Activated naive CD4-positive, alpha-beta T cell treated with anti-CD3 and anti-CD28 coated beads, Interleukin-2, amount 50 U/mL, for 24 hours (primary cell): Measurements from ENCODE around the gene SELENOK.

Experiments used
- H3K27ac Mint-ChIP-seq: one replicate; pipeline ENCODE4 v1.8.0; 2021; ENCODE audit warnings: mild to moderate bottlenecking, mixed read lengths
- H3K27me3 Mint-ChIP-seq: one replicate; pipeline ENCODE4 v1.8.0; 2021; ENCODE audit warnings: mixed read lengths
- H3K36me3 Mint-ChIP-seq: one replicate; pipeline ENCODE4 v1.8.0; 2021; ENCODE audit warnings: mixed read lengths
- H3K4me1 Mint-ChIP-seq: one replicate; pipeline ENCODE4 v1.8.0; 2021; ENCODE audit warnings: mixed read lengths
- H3K4me3 Mint-ChIP-seq: one replicate; pipeline ENCODE4 v1.8.0; 2021; ENCODE audit warnings: mild to moderate bottlenecking, mixed read lengths
- H3K9me3 Mint-ChIP-seq: one replicate; pipeline ENCODE4 v1.8.0; 2021; ENCODE audit warnings: mixed read lengths

Gene SELENOK

DNA sequence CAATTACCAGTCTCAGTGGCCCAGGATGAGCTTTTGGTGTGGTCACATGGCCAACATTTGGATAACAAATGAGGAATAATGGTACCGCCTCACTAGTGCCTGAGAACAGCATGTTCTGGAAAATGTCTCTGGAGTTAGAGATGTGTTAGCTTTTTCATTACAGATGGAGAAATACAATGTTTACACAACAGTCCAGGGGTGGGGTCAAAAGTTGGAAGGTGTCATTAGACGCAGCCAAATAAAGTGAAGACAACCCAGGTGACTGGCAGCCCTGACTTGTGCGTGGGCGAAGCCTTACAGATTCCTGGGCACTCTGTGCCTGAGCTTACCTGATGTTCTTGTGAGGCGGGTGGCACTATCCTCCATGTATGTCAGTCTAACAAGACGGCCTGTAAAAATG, 32.5 kb downstream of the SELENOK start:
- Mint-ChIP-seq H3K36me3 (peaks cover 11% of the 10 kb centered on the region), H3K4me3 (no peak overlapping the region), H3K4me1 (no peaks in the 10 kb centered on the region), H3K27ac (peak overlapping the region; percentile 8), H3K9me3 (no peaks in the 10 kb centered on the region), H3K27me3 (no peaks in the 10 kb centered on the region)

DNA sequence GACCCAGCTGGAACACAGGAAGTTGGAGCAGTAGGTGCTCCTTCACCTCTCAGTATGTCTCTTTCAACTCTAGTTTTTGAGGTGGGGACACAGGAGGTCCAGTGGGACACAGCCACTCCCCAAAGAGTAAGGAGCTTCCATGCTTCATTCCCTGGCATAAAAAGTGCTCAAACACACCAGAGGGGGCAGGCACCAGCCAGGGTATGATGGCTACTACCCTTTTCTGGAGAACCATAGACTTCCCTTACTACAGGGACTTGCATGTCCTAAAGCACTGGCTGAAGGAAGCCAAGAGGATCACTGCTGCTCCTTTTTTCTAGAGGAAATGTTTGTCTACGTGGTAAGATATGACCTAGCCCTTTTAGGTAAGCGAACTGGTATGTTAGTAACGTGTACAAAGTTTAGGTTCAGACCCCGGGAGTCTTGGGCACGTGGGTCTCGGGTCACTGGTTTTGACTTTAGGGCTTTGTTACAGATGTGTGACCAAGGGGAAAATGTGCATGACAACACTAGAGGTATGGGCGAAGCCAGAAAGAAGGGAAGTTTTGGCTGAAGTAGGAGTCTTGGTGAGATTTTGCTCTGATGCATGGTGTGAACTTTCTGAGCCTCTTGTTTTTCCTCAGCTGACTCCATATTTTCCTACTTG, 33.4 kb downstream of the SELENOK start:
- Mint-ChIP-seq H3K27ac (no peak overlapping the region), H3K4me3 (no peak overlapping the region), H3K4me1 (no peaks in the 10 kb centered on the region), H3K9me3 (no peaks in the 10 kb centered on the region), H3K36me3 (peaks cover 10% of the 10 kb centered on the region), H3K27me3 (no peaks in the 10 kb centered on the region)

DNA sequence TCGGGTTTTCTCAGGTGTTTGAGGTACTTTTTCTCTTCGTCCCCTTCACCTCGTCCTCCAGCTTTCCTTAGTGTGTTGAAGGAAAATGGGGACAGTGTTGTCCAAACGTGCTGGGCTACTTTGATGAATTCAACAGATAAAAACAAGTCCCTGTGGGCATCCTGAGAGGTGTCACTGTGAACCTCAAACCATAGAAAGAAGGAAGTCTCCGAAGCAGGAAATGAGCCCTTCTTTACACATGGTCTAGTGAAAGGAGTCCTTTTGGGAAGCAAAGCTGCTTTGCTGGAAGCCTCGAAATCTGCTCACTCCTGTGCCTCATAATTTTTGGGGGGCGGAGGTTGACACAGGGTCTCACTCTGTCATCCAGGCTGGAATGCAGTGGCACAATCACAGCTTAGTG, 34.7 kb downstream of the SELENOK start:
- H3K9me3 Mint-ChIP-seq = no peaks in the 10 kb centered on the region
- H3K27ac Mint-ChIP-seq = no peak overlapping the region
- peaks cover 7% of the 10 kb centered on the region for H3K36me3 Mint-ChIP-seq
- no peaks in the 10 kb centered on the region for H3K27me3 Mint-ChIP-seq
- H3K4me1 Mint-ChIP-seq = no peaks in the 10 kb centered on the region
- no peak overlapping the region for H3K4me3 Mint-ChIP-seq

DNA sequence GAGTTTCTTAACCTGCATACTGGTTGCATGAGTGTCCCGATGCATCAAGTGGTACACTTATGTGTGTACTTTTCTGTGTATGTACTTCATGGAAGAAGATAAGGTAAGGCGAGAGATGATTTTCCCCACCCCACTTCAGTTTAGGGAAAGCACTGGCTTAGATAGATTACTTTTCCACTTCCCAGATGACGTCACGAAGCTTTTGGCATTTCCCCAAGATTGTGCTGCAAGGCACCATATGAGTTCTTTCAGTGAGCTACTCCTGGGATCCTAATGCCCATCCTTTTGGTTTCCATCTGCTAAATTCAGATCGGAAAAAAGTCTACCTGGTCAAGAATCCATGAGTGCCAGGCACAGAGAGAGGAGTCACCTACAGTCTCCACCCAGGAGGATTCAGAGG, 40.8 kb downstream of the SELENOK start:
- Mint-ChIP-seq H3K27me3 (peaks cover 16% of the 10 kb centered on the region), H3K36me3 (no peaks in the 10 kb centered on the region), H3K4me3 (no peak overlapping the region), H3K4me1 (peaks cover 5% of the 10 kb centered on the region), H3K27ac (no peak overlapping the region), H3K9me3 (no peaks in the 10 kb centered on the region)

DNA sequence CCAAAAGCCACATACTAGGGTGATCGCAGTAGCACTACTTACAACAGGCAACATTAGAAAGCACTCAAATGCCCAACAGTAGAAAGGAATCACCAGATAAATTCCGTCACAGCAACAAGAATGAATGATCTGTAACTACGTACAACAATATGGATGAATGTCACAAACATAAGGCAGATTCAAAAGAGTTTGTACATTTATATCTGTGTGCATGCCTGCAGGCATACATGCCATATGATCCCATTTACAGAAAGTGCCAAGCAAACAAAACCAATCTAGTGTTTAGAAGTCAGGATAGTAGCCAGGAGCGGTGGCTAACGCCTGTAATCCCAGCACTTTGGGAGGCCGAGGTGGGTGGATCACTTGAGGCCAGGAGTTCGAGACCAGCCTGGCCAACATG, 41.7 kb downstream of the SELENOK start:
- H3K27ac Mint-ChIP-seq = no peak overlapping the region
- H3K36me3 Mint-ChIP-seq = no peaks in the 10 kb centered on the region
- no peak overlapping the region for H3K4me3 Mint-ChIP-seq
- H3K27me3 Mint-ChIP-seq = peaks cover 18% of the 10 kb centered on the region
- peaks cover 5% of the 10 kb centered on the region for H3K4me1 Mint-ChIP-seq
- H3K9me3 Mint-ChIP-seq = no peaks in the 10 kb centered on the region

DNA sequence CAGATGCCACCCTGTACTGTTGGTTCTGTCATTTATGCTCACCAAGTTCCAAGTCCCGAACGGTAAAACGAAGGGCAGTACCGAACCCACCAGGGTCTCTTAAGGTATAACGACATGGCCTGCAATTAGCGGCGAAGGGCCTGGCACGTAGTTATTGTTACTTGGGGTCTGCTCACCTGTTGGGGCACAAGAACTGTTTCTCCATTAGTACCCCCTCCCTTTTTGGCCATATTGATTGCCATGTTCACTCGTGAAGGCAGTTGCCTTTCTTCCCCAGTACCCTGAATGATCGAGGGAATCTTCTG, 44.9 kb downstream of the SELENOK start:
- Mint-ChIP-seq H3K36me3 (no peaks in the 10 kb centered on the region), H3K4me3 (peak overlapping the region; percentile 70), H3K27me3 (peaks cover 38% of the 10 kb centered on the region), H3K27ac (no peak overlapping the region), H3K4me1 (peaks cover 5% of the 10 kb centered on the region), H3K9me3 (no peaks in the 10 kb centered on the region)

DNA sequence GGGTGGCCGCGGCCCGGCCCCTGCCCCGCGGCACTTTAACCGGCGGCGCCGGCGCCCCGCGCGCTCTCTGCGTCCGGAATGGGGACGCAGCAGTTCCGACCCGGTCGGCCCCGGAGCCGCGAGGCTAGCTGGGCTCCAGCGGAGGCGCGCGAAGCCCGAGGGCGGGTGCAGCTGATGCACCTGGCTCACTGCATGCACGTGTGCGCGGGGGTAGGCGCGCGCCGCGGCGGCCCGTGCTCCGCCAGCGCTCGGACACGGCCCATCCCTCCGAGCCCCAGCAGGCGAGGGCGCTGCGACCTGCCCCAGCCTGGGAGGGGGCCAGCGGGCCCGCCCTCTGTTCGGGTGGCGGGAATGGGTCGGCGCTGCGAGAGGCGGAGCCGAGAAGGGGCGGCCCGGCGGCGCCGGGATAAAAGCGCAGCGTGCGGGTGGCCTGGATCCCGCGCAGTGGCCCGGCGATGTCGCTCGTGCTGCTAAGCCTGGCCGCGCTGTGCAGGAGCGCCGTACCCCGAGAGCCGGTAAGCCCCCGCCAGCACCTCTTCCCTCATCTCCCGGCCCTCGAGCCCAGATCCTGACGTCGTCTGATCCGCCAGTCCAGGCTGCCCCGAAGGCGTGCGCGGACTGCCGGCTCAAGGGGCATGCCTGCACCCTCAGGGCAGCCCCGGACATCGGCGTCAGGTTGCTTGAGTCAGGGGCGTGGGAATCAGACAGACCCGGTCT, 45.4 kb downstream of the SELENOK start, which contains the start of the genes CHDH and IL17RB:
Gene CHDH (minus strand): TSS at position 286 of the 717 bp plus-strand sequence. CDS start 22,411 bp downstream, outside the sequence.
Gene IL17RB (plus strand): TSS at position 435 of the 717 bp plus-strand sequence. CDS start 21 bp downstream, at position 456.
- Mint-ChIP-seq H3K27ac (no peak within 1 kb of the TSS), H3K4me1 (peaks cover 5% of the 10 kb centered on the region)

DNA sequence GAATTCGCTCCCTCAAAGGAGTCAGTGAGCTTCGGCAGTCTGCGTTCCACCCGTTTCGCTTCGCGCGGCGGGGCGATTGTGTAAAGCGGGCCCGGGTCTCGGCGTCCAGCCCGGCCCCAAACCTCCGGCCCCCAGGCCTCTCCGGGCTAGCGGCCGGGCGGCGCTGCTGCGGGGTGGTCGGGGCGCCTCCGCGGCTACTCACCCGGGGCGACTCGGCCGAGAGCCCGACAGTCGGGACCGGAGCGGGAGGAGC, 45.9 kb downstream of the SELENOK start:
- Mint-ChIP-seq H3K27ac (no peak overlapping the region), H3K36me3 (no peaks in the 10 kb centered on the region), H3K4me3 (peak overlapping the region; percentile 44), H3K4me1 (peaks cover 5% of the 10 kb centered on the region), H3K27me3 (peaks cover 37% of the 10 kb centered on the region), H3K9me3 (no peaks in the 10 kb centered on the region)

More for the DNA sequence above, 45.4 kb downstream of the SELENOK start, which contains the start of the genes CHDH and IL17RB:
- Mint-ChIP-seq H3K36me3 (no peaks in the 10 kb centered on the region), H3K27me3 (peaks cover 37% of the 10 kb centered on the region), H3K4me3 (peak within 1 kb of the TSS; percentile 70), H3K9me3 (no peaks in the 10 kb centered on the region)

DNA sequence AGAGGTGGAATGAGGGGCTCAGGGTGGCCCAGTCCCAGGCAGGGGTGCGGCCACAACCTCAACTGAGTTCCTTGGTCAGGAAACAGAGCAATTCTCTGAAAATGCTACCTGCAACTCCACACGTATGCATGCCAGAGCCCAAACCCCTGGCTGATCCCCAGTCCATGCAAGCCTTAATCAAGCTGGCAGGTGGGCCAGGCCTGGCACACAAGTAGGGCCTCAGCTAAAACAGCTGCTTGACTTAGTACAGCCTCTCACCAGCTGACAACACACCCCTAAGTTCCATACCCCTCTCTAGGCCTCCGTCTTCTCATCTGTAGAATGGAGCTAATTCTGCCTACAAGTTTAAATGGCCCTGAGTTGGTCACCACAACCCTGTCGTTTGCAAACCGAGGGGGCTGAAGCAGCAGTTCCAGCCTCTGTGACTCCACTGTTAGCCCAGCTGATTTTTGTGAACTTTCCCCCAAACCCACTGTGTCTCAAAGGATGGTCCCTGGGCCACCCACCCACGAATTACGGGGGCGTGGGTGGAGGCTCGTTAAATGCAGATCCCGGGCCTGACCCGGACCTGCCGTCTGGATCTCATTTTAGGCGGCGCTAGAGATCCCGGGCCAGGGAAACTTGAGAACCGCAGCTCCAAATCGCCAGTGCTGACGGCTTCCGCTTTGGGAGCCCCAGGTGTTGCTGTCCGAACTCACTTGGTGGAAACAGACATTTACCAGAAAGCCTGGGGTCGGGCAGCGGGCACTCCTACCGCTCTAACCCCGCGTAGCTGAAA, 46.4 kb downstream of the SELENOK start:
- Mint-ChIP-seq H3K36me3 (no peaks in the 10 kb centered on the region), H3K4me1 (peaks cover 5% of the 10 kb centered on the region), H3K27ac (no peak overlapping the region), H3K9me3 (no peaks in the 10 kb centered on the region), H3K27me3 (peaks cover 37% of the 10 kb centered on the region), H3K4me3 (peak overlapping the region; percentile 52)

DNA sequence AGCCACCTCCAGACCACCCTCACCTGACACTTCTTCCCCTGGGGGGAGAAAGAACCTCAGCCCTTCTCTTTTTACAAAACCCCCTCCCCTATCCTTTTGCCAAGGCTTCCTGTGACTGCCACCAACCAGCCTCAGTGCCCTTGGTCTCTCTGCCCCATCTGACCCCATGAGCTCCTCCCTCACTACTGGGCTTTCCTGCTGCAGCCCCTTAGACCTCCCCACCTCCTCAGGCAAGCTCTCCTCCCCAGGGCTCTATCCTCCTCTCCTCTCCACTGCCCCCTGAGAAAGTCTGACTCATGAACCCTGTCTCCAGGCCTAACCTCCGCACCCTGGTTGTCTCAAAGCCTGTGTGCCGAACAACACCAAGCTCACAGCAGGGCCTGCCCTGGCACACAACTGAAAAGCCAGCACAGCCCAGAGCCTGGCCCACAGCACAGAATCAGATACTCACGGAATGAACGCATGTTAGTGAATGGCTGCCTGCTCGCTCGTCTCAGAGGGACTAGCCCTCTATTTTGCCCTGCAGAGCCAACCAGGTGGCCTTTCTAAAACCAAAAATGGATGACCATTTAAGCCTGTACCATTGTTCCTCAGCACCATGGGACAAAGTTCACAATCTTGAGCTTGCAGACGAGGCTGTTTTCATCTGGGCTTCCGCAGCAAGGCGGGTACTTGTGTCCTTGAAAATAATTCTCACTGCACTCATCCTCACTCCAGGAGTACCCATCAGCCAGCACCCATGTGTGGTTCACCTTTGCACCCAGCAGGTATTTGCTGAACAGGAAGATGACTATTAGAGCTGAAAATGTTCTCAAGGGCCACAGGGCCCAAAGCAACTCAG, 47.2 kb downstream of the SELENOK start:
- Mint-ChIP-seq H3K4me3 (peak overlapping the region; percentile 52), H3K27me3 (peaks cover 37% of the 10 kb centered on the region), H3K4me1 (peaks cover 5% of the 10 kb centered on the region), H3K27ac (no peak overlapping the region), H3K36me3 (no peaks in the 10 kb centered on the region), H3K9me3 (no peaks in the 10 kb centered on the region)

DNA sequence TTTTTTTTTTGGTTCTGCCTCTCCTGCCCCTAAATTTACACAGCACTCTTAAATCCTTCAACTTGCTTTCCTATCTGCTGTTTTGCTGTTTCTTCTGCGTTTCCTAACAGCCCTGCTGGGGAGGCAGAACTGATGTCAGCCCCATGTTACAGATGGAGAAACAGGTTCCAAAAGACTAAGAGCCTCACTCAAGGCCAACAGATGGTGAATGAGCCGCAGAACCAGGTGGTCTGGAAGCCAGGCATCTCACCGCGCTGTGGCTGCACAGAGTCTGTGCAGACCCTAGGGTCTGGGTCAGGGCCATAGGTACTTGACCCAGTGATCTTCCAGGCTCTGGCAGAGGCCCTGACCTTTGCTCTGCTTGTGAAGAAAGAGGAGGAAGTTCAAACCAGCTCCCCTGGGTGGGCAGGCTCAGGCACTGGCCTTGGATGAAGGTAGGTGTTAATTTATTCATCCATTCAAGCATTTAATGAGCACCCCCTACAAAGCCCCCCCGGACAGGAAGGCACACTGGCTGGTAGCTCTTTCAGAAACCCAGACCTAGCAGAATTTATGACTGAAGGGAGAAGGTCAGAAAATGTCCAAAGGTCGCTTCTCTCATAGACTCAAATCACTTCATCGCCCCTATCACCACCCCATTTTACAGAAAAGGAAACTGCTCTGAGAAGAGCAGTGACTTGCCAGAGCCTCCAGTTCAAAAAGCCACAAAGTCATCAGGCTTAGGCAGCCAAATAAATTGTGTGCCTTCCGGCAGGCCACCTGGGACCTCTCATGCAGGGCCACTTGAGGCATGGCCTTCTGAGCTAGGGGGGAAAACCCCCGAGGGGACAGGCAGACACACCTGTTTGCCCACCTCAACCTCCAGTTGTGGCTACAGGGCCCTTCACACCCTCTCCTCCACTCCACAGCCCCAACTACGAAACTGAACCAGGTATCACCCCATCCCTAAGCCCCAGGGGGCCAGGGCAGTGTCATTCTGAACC, 48.2 kb downstream of the SELENOK start:
- H3K27me3 Mint-ChIP-seq = peaks cover 32% of the 10 kb centered on the region
- H3K9me3 Mint-ChIP-seq = no peaks in the 10 kb centered on the region
- no peaks in the 10 kb centered on the region for H3K36me3 Mint-ChIP-seq
- no peak overlapping the region for H3K4me3 Mint-ChIP-seq
- H3K4me1 Mint-ChIP-seq = peaks cover 5% of the 10 kb centered on the region
- H3K27ac Mint-ChIP-seq = no peak overlapping the region

DNA sequence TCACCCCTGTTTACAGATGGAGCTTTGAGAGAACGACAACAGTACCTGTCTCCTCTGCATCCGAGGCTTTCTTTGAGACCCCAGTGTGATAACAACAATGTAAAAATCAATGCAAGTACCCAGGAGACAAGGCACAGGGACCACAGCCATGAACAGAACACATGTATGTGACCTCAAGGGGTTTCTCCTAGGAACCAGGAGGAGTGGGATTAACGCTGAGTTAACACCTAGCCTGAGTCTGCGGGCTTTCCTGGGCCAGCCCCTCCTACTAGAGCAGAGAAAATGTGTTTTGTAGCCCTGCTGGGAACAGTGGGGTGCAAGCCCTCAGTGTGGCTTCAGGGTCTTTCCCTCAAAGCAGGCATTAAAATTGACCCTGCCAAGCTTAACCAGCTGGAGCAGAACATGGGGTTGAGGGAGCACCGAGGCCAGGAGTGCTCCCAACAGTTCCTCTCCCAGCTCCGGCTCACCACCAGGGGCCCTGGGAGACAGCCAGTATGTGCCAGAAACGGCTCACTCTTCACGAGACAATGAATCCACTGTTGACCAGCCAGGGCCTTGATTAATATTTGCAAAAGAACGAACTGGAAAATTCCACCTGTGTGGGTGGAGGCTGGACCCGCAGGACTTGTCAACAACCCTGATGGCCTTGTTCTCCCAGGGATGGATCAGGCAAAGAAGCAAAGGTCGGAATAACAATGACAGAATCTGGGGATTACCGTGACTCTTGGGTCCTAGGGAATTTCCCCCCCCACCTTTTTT, 49.0 kb downstream of the SELENOK start:
- no peaks in the 10 kb centered on the region for H3K36me3 Mint-ChIP-seq
- no peak overlapping the region for H3K27ac Mint-ChIP-seq
- H3K27me3 Mint-ChIP-seq = peaks cover 31% of the 10 kb centered on the region
- no peak overlapping the region for H3K4me3 Mint-ChIP-seq
- H3K4me1 Mint-ChIP-seq = peaks cover 5% of the 10 kb centered on the region
- no peaks in the 10 kb centered on the region for H3K9me3 Mint-ChIP-seq

DNA sequence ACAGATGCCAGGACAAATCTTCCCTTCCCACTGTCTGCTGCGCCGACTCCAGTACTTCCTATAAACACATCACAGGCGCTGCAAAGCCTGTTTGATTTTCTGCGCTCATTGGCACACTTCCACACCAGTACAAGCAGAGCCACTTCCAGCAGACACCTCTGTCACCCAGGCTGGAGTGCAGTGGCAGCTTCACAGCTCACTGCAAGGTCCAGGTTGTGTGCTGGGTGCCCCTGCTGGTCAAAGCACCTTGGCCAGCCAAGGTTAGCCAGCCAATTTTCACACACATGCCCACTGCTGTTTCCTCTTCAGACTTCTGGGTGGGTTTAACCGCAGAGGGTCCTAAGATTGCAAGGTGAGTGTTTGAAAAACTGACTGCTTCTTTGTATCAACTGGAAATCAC, 50.4 kb downstream of the SELENOK start:
- H3K9me3 Mint-ChIP-seq = no peaks in the 10 kb centered on the region
- peaks cover 24% of the 10 kb centered on the region for H3K27me3 Mint-ChIP-seq
- no peak overlapping the region for H3K4me3 Mint-ChIP-seq
- no peaks in the 10 kb centered on the region for H3K36me3 Mint-ChIP-seq
- no peaks in the 10 kb centered on the region for H3K4me1 Mint-ChIP-seq
- no peak overlapping the region for H3K27ac Mint-ChIP-seq

DNA sequence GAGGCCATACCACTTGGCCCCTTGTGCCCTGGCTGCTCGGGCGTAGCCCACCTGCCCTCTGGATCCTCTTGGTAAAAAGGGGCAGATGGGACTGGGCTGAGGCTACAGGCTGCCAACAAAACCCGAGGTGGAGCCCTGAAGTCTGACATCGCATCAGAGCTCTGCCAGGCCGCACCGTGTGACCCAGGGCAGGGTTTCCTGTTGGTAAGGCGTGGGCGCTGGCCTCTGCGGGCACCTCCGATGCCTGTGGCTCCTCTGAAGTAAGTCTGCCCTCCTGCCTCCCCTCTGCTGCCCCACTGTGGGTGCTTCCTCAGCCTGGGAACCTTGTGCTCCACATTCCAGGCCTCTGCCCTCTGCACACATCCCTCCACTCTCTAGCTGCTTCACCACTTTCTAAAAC, 54.3 kb downstream of the SELENOK start:
- H3K27me3 Mint-ChIP-seq = peaks cover 3% of the 10 kb centered on the region
- no peak overlapping the region for H3K27ac Mint-ChIP-seq
- H3K9me3 Mint-ChIP-seq = no peaks in the 10 kb centered on the region
- no peaks in the 10 kb centered on the region for H3K36me3 Mint-ChIP-seq
- H3K4me1 Mint-ChIP-seq = no peaks in the 10 kb centered on the region
- no peak overlapping the region for H3K4me3 Mint-ChIP-seq
